HepG2 (cell line): ENCODE data around the gene HNF1B. TPM values are rescaled to one million over a fixed set of nuclear protein-coding genes. Genes with fewer than 3 reads are reported as not detected.
A peak's percentile ranks its signal among the peaks of the same experiment; 100 is the strongest.

ENCODE experiments used
- ARID4A ChIP-seq: sonication (generic); formaldehyde crosslinking; IDR thresholded peaks from 2 replicates; pipeline ENCODE4 v1.5.0; 2020; ENCODE audit warnings: mild to moderate bottlenecking, missing genetic modification reagents, borderline replicate concordance
- BRD4 ChIP-seq: sonication (generic); formaldehyde crosslinking; IDR thresholded peaks from 2 replicates; pipeline ENCODE4 v1.4.0; 2020; ENCODE audit warnings: missing genetic modification reagents
- FOXP1 ChIP-seq, 2 experiments: fragments of 450-650 bp in 1 of 2; IDR thresholded peaks; 2 replicates each; pipeline ENCODE4 v1.6.1; 2017 to 2018; ENCODE audit warnings: antibody characterized with exemption in 1 of 2
- FOXP4 ChIP-seq: sonication (generic); formaldehyde crosslinking; IDR thresholded peaks from 2 replicates; pipeline ENCODE4 v1.4.0; 2020; ENCODE audit warnings: missing genetic modification reagents
- HOXA3 ChIP-seq: sonication (generic); formaldehyde crosslinking; IDR thresholded peaks from 2 replicates; pipeline ENCODE4 v1.5.0; 2020; ENCODE audit warnings: missing genetic modification reagents
- KMT2A ChIP-seq: sonication (generic); formaldehyde crosslinking; IDR thresholded peaks from 2 replicates; pipeline ENCODE4 v1.4.0; 2020; ENCODE audit warnings: missing genetic modification reagents
- KMT2B ChIP-seq: IDR thresholded peaks from 2 replicates; pipeline ENCODE4 v1.6.1; 2016; ENCODE audit warnings: missing genetic modification reagents, missing compliant biosample characterization
- PCBP2 ChIP-seq: fragments of 200-400 bp; formaldehyde crosslinking; optimal IDR thresholded peaks from 2 replicates; pipeline ENCODE3; 2018; ENCODE audit warnings: low read length, low read depth; ENCODE audit not compliant: poor library complexity, severe bottlenecking
- PLRG1 ChIP-seq: fragments of 450-650 bp; conservative IDR thresholded peaks from 2 replicates; pipeline ENCODE4 v1.6.1; 2016
- RFX1 ChIP-seq: fragments of 450-650 bp; IDR thresholded peaks from 2 replicates; pipeline ENCODE4 v1.6.1; 2017
- ZNF367 ChIP-seq: sonication (generic); formaldehyde crosslinking; IDR thresholded peaks from 2 replicates; pipeline ENCODE4 v1.4.0; 2020; ENCODE audit warnings: missing genetic modification reagents, borderline replicate concordance
- ZSCAN21 ChIP-seq: sonication (generic); formaldehyde crosslinking; IDR thresholded peaks from 2 replicates; pipeline ENCODE4 v1.8.0; 2022; ENCODE audit warnings: mild to moderate bottlenecking, missing genetic modification reagents, moderate library complexity, borderline replicate concordance
- ZUFSP ChIP-seq: sonication (generic); formaldehyde crosslinking; IDR thresholded peaks from 2 replicates; pipeline ENCODE4 v1.9.0; 2021; ENCODE audit warnings: missing genetic modification reagents, mild to moderate bottlenecking, borderline replicate concordance
- polyA plus RNA-seq, 8 experiments: library from polyadenylated mRNA; depleted of rRNA in 3 of 8; stranded (reverse) in 7 of 8; unstranded in 1 of 8; fragments of >200 nt; fragmentation: Illumina TruSeq in 4 of 8; extraction: Trizol in 4 of 8; gene quantifications; 2 replicates each; pipeline versions ENCODE4 v1.2.1 to v1.2.3, GENCODE V29; 2011 to 2016; ENCODE audit warnings: low read depth in 4 of 8, missing spikeins in 1 of 8, mixed read lengths in 1 of 8; ENCODE audit not compliant: insufficient read depth in 1 of 8
- total RNA-seq, 5 experiments: library from RNA; depleted of rRNA; stranded (reverse); fragments of >200 nt; fragmentation: Illumina TruSeq; extraction: Trizol; gene quantifications; 2 replicates each; pipeline ENCODE4 v1.2.3, GENCODE V29; 2016; ENCODE audit warnings: low read depth in 1 of 5
- TF ChIP-seq, protein P1 (sequence below): IDR thresholded peaks from 2 replicates; pipeline ENCODE4 v1.6.1; 2016; ENCODE audit warnings: low read depth, control low read depth

Gene HNF1B
- total and polyA plus RNA-seq, 2 of the 13 experiments (the other 11 are each of a cell fraction or from before 2014, with no cell fraction given): 1.9 to 5.3 TPM

- TF ChIP-seq KMT2A (peak; percentile 36; the same call in 1 of the 2 replicates), FOXP4 (CRISPR knock-in tag) (peak; percentile 78), ZUFSP (no peak), HOXA3 (CRISPR knock-in tag) (peak; percentile 77), PLRG1 (no peak), FOXP1 (IDR thresholded peaks at IDR 0.05) (no peak), FOXP1 (CRISPR knock-in tag; IDR thresholded peaks at IDR 0.05) (peak; percentile 42; the same call in 1 of the 2 replicates), ZNF367 (CRISPR knock-in tag) (no peak), KMT2B (CRISPR knock-in tag) (no peak), PCBP2 (no peak), RFX1 (no peak), ZSCAN21 (CRISPR knock-in tag) (no peak), ARID4A (CRISPR knock-in tag) (peak; percentile 33; the same call in 1 of the 2 replicates), BRD4 (no peak)
- TF ChIP-seq, protein P1, sequence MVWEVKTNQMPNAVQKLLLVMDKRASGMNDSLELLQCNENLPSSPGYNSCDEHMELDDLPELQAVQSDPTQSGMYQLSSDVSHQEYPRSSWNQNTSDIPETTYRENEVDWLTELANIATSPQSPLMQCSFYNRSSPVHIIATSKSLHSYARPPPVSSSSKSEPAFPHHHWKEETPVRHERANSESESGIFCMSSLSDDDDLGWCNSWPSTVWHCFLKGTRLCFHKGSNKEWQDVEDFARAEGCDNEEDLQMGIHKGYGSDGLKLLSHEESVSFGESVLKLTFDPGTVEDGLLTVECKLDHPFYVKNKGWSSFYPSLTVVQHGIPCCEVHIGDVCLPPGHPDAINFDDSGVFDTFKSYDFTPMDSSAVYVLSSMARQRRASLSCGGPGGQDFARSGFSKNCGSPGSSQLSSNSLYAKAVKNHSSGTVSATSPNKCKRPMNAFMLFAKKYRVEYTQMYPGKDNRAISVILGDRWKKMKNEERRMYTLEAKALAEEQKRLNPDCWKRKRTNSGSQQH (CRISPR knock-in tag): no peak
These were observed 46.5 kb downstream of the HNF1B start (continued) for GRCh38 chr17:37698132-37698910.
